Peyer's patch (tissue), 4 donors: Measurements from ENCODE around the gene MRPL53.

Experiments
- CTCF ChIP-seq, 6 experiments: fragments of 450-650 bp in 4 of 6; fragments of 200-600 bp in 2 of 6; sonication (generic) in 1 of 6; IDR thresholded peaks; one replicate each; pipeline ENCODE4 v1.5.1; 2017 to 2019; ENCODE audit warnings: antibody characterized with exemption in 6 of 6, mild to moderate bottlenecking in 3 of 6, moderate library complexity in 1 of 6
- POLR2A ChIP-seq, 2 donors: fragments of 450-650 bp; IDR thresholded peaks; one replicate each; pipeline ENCODE4 v1.5.1; 2017; ENCODE audit warnings: antibody characterized with exemption in 2 of 2, mild to moderate bottlenecking in 2 of 2, moderate library complexity in 2 of 2

GRCh38 chr2:74489906-74490305 lies 17.4 kb upstream of the MRPL53 start:
- no peak for TF ChIP-seq CTCF (IDR thresholded peaks at IDR 0.05)
- no peak for TF ChIP-seq POLR2A (IDR thresholded peaks at IDR 0.05)
